Measurements from ENCODE around the gene TRIM52. TPM values are rescaled to one million over a fixed set of nuclear protein-coding genes. Genes with fewer than 3 reads are reported as not detected.

Gene TRIM52
- total RNA-seq, 1 experiment from 2014 or later, result 7.8 TPM

- TF ChIP-seq, protein P1, sequence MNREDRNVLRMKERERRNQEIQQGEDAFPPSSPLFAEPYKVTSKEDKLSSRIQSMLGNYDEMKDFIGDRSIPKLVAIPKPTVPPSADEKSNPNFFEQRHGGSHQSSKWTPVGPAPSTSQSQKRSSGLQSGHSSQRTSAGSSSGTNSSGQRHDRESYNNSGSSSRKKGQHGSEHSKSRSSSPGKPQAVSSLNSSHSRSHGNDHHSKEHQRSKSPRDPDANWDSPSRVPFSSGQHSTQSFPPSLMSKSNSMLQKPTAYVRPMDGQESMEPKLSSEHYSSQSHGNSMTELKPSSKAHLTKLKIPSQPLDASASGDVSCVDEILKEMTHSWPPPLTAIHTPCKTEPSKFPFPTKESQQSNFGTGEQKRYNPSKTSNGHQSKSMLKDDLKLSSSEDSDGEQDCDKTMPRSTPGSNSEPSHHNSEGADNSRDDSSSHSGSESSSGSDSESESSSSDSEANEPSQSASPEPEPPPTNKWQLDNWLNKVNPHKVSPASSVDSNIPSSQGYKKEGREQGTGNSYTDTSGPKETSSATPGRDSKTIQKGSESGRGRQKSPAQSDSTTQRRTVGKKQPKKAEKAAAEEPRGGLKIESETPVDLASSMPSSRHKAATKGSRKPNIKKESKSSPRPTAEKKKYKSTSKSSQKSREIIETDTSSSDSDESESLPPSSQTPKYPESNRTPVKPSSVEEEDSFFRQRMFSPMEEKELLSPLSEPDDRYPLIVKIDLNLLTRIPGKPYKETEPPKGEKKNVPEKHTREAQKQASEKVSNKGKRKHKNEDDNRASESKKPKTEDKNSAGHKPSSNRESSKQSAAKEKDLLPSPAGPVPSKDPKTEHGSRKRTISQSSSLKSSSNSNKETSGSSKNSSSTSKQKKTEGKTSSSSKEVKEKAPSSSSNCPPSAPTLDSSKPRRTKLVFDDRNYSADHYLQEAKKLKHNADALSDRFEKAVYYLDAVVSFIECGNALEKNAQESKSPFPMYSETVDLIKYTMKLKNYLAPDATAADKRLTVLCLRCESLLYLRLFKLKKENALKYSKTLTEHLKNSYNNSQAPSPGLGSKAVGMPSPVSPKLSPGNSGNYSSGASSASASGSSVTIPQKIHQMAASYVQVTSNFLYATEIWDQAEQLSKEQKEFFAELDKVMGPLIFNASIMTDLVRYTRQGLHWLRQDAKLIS (CRISPR knock-in tag; IDR thresholded peaks at IDR 0.05; ENCODE audit: borderline replicate concordance), result no peak
- TF ChIP-seq ZNF263 (CRISPR knock-in tag; IDR thresholded peaks at IDR 0.05; ENCODE audit: low read depth) (no peak; the same call in 1 of the 2 replicates), ELF4 (CRISPR knock-in tag; IDR thresholded peaks at IDR 0.05; ENCODE audit: low read depth) (no peak), ZNF512 (CRISPR knock-in tag; IDR thresholded peaks at IDR 0.05; ENCODE audit: borderline replicate concordance) (no peak), ZNF423 (CRISPR knock-in tag; IDR thresholded peaks at IDR 0.05) (no peak), JAZF1 (CRISPR knock-in tag; IDR thresholded peaks at IDR 0.05) (no peak), FOXP1 (CRISPR knock-in tag; IDR thresholded peaks at IDR 0.05; ENCODE audit: borderline replicate concordance) (no peak), FOXJ3 (CRISPR knock-in tag; IDR thresholded peaks at IDR 0.05; ENCODE audit: borderline replicate concordance) (0 out of 2 replicates have a peak, but pooled peaks have one; percentile 59), ZNF416 (CRISPR knock-in tag; IDR thresholded peaks at IDR 0.05) (no peak), EMX1 (CRISPR knock-in tag; IDR thresholded peaks at IDR 0.05) (0 out of 2 replicates have a peak, but pooled peaks have one; percentile 84), ZNF232 (CRISPR knock-in tag; IDR thresholded peaks at IDR 0.05) (0 out of 2 replicates have a peak, but pooled peaks have one; percentile 36), NR3C1 (CRISPR knock-in tag; conservative IDR thresholded peaks at IDR 0.05; ENCODE audit: low read depth) (no peak), CREM (CRISPR knock-in tag; IDR thresholded peaks at IDR 0.05) (peak; percentile 59), ZNF281 (CRISPR knock-in tag; IDR thresholded peaks at IDR 0.05) (no peak), MXD4 (CRISPR knock-in tag; IDR thresholded peaks at IDR 0.05; ENCODE audit: borderline replicate concordance) (no peak), HMGA2 (CRISPR knock-in tag; IDR thresholded peaks at IDR 0.05) (peak; percentile 15; the same call in 1 of the 2 replicates), ZNF121 (CRISPR knock-in tag; IDR thresholded peaks at IDR 0.05) (no peak), MYBL2 (CRISPR knock-in tag; IDR thresholded peaks at IDR 0.05) (peak; percentile 11; the same call in 1 of the 2 replicates)
- TF ChIP-seq, protein P2, sequence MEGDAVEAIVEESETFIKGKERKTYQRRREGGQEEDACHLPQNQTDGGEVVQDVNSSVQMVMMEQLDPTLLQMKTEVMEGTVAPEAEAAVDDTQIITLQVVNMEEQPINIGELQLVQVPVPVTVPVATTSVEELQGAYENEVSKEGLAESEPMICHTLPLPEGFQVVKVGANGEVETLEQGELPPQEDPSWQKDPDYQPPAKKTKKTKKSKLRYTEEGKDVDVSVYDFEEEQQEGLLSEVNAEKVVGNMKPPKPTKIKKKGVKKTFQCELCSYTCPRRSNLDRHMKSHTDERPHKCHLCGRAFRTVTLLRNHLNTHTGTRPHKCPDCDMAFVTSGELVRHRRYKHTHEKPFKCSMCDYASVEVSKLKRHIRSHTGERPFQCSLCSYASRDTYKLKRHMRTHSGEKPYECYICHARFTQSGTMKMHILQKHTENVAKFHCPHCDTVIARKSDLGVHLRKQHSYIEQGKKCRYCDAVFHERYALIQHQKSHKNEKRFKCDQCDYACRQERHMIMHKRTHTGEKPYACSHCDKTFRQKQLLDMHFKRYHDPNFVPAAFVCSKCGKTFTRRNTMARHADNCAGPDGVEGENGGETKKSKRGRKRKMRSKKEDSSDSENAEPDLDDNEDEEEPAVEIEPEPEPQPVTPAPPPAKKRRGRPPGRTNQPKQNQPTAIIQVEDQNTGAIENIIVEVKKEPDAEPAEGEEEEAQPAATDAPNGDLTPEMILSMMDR (IDR thresholded peaks at IDR 0.05), result no peak
- TF ChIP-seq, protein P3, sequence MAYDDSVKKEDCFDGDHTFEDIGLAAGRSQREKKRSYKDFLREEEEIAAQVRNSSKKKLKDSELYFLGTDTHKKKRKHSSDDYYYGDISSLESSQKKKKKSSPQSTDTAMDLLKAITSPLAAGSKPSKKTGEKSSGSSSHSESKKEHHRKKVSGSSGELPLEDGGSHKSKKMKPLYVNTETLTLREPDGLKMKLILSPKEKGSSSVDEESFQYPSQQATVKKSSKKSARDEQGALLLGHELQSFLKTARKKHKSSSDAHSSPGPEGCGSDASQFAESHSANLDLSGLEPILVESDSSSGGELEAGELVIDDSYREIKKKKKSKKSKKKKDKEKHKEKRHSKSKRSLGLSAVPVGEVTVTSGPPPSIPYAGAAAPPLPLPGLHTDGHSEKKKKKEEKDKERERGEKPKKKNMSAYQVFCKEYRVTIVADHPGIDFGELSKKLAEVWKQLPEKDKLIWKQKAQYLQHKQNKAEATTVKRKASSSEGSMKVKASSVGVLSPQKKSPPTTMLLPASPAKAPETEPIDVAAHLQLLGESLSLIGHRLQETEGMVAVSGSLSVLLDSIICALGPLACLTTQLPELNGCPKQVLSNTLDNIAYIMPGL (CRISPR knock-in tag; IDR thresholded peaks at IDR 0.05), result peak; percentile 100
- TF ChIP-seq, protein P4, sequence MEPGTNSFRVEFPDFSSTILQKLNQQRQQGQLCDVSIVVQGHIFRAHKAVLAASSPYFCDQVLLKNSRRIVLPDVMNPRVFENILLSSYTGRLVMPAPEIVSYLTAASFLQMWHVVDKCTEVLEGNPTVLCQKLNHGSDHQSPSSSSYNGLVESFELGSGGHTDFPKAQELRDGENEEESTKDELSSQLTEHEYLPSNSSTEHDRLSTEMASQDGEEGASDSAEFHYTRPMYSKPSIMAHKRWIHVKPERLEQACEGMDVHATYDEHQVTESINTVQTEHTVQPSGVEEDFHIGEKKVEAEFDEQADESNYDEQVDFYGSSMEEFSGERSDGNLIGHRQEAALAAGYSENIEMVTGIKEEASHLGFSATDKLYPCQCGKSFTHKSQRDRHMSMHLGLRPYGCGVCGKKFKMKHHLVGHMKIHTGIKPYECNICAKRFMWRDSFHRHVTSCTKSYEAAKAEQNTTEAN (CRISPR knock-in tag; IDR thresholded peaks at IDR 0.05), result peak; percentile 4
- TF ChIP-seq, protein P5, sequence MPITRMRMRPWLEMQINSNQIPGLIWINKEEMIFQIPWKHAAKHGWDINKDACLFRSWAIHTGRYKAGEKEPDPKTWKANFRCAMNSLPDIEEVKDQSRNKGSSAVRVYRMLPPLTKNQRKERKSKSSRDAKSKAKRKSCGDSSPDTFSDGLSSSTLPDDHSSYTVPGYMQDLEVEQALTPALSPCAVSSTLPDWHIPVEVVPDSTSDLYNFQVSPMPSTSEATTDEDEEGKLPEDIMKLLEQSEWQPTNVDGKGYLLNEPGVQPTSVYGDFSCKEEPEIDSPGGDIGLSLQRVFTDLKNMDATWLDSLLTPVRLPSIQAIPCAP (CRISPR knock-in tag; IDR thresholded peaks at IDR 0.05), result peak; percentile 49; the same call in 1 of the 2 replicates
Measured at GRCh38 chr5:181221792-181222629, 38.9 kb downstream of the TRIM52 start (continued).
